CD14-positive monocyte (primary cell): Measurements from ENCODE around the gene DGKB. TPM values are rescaled to one million over a fixed set of nuclear protein-coding genes. Genes with fewer than 3 reads are reported as not detected.

Experiments
- DNase-seq, 3 donors: peaks; one replicate each; pipeline ENCODE4 v3.0.0-alpha.2; 2011 to 2022
- H2AFZ ChIP-seq: 2 replicates; pipeline ENCODE4 v1.6.0; 2012; ENCODE audit warnings: mild to moderate bottlenecking, low read depth, low read length, inconsistent platforms; ENCODE audit not compliant: insufficient read depth, poor library complexity, severe bottlenecking
- H3K27ac ChIP-seq, 2 donors: 1 replicate in 1 of 2; 2 replicates in 1 of 2; pipeline ENCODE4 v1.5.1; 2012 to 2013; ENCODE audit warnings: low read length in 2 of 2, control low read depth in 1 of 2, inconsistent platforms in 1 of 2, low read depth in 1 of 2, mild to moderate bottlenecking in 1 of 2
- H3K27me3 ChIP-seq, 2 donors: one replicate each; pipeline versions ENCODE4 v1.6.0 to v1.6.1; 2011 to 2013; ENCODE audit warnings: low read length in 2 of 2; ENCODE audit not compliant: control insufficient read depth in 2 of 2, insufficient read depth in 2 of 2
- H3K36me3 ChIP-seq, 2 donors: replicated peaks in 1 of 2; 1 replicate in 1 of 2; 2 replicates in 1 of 2; pipeline versions ENCODE4 v1.5.1 to v1.6.1; 2012 to 2013; ENCODE audit warnings: low read length in 2 of 2, control low read depth in 1 of 2, inconsistent platforms in 1 of 2, mild to moderate bottlenecking in 1 of 2; ENCODE audit not compliant: insufficient read depth in 2 of 2, control insufficient read depth in 1 of 2
- H3K4me1 ChIP-seq, 2 donors: 1 replicate in 1 of 2; 2 replicates in 1 of 2; pipeline versions ENCODE4 v1.5.1 to v1.6.1; 2012 to 2013; ENCODE audit warnings: low read length in 2 of 2, control low read depth in 1 of 2, inconsistent platforms in 1 of 2, mild to moderate bottlenecking in 1 of 2, moderate library complexity in 1 of 2; ENCODE audit not compliant: insufficient read depth in 2 of 2, control insufficient read depth in 1 of 2
- H3K4me2 ChIP-seq: replicated peaks from 2 replicates; pipeline ENCODE3; 2012; ENCODE audit warnings: low read length, moderate library complexity, mild to moderate bottlenecking; ENCODE audit not compliant: poor library complexity, severe bottlenecking; ENCODE audit errors: extremely low read depth
- H3K4me3 ChIP-seq, 3 experiments: fragments of 200-600 bp in 1 of 3; sonication (generic) in 1 of 3; replicated peaks in 1 of 3; 1 replicate in 2 of 3; 2 replicates in 1 of 3; pipeline ENCODE4 v1.5.1; 2011 to 2013; ENCODE audit warnings: low read length in 3 of 3, mild to moderate bottlenecking in 3 of 3, control low read depth in 2 of 3, low read depth in 2 of 3, inconsistent platforms in 1 of 3, moderate library complexity in 1 of 3
- H3K79me2 ChIP-seq: 2 replicates; pipeline ENCODE4 v1.6.0; 2012; ENCODE audit warnings: mild to moderate bottlenecking, control low read depth, inconsistent platforms, low read length, moderate library complexity; ENCODE audit not compliant: insufficient read depth
- H3K9ac ChIP-seq: 2 replicates; pipeline ENCODE4 v1.6.0; 2017; ENCODE audit warnings: low read length, mild to moderate bottlenecking; ENCODE audit not compliant: insufficient read depth, poor library complexity, severe bottlenecking
- H3K9me3 ChIP-seq, 2 donors: replicated peaks in 1 of 2; 1 replicate in 1 of 2; 2 replicates in 1 of 2; pipeline versions ENCODE4 v1.5.1 to v1.6.1; 2012 to 2013; ENCODE audit warnings: low read length in 2 of 2, control low read depth in 1 of 2; ENCODE audit not compliant: control insufficient read depth in 1 of 2, insufficient read depth in 1 of 2
- H4K20me1 ChIP-seq: 2 replicates; pipeline ENCODE4 v1.6.0; 2012; ENCODE audit warnings: mild to moderate bottlenecking, low read length, control low read depth, moderate library complexity; ENCODE audit not compliant: insufficient read depth
- H3K27ac Mint-ChIP-seq, 7 donors: one replicate each; pipeline ENCODE4 v1.8.0; 2020; ENCODE audit warnings: mild to moderate bottlenecking in 7 of 7, mixed read lengths in 7 of 7, moderate library complexity in 6 of 7, inconsistent platforms in 2 of 7
- H3K27me3 Mint-ChIP-seq, 3 donors: one replicate each; pipeline ENCODE4 v1.8.0; 2021 to 2022; ENCODE audit warnings: low read depth in 3 of 3, mild to moderate bottlenecking in 3 of 3, mixed read lengths in 3 of 3, moderate library complexity in 3 of 3, inconsistent platforms in 1 of 3
- H3K36me3 Mint-ChIP-seq, 2 donors: one replicate each; pipeline ENCODE4 v1.8.0; 2020; ENCODE audit warnings: mixed read lengths in 2 of 2, inconsistent platforms in 1 of 2, mild to moderate bottlenecking in 1 of 2
- H3K4me1 Mint-ChIP-seq: one replicate; pipeline ENCODE4 v1.8.0; 2020; ENCODE audit warnings: mild to moderate bottlenecking, mixed read lengths
- H3K4me3 Mint-ChIP-seq, 2 donors: one replicate each; pipeline ENCODE4 v1.8.0; 2020; ENCODE audit warnings: mild to moderate bottlenecking in 2 of 2, mixed read lengths in 2 of 2, moderate library complexity in 1 of 2
- H3K9me3 Mint-ChIP-seq, 7 donors: one replicate each; pipeline ENCODE4 v1.8.0; 2020 to 2022; ENCODE audit warnings: mixed read lengths in 7 of 7, mild to moderate bottlenecking in 6 of 7, moderate library complexity in 6 of 7, inconsistent platforms in 2 of 7
- CTCF ChIP-seq: fragments of 200-600 bp; IDR thresholded peaks from one replicate; pipeline ENCODE4 v1.8.0; 2022; ENCODE audit warnings: antibody characterized with exemption, mild to moderate bottlenecking
- WGBS: methylation state at CpG from one replicate; pipeline ENCODE4 v1.1.5; 2013; ENCODE audit warnings: missing lambda C conversion rate; ENCODE audit not compliant: insufficient coverage; 5-methylcytosine and 5-hydroxymethylcytosine counted together
- intact Hi-C, 2 donors: fragments of 100-400 bp; cut with micrococcal nuclease; formaldehyde crosslinking; loops; one replicate each; pipeline versions ENCODE4 v1.15.0 to v1.15.1; 2023
- polyA plus RNA-seq, 3 donors: library from polyadenylated mRNA; depleted of rRNA in 1 of 3; unstranded in 2 of 3; stranded (reverse) in 1 of 3; fragments of 300-500 nt in 2 of 3; fragments of >200 nt in 1 of 3; fragmentation: Illumina TruSeq in 2 of 3; gene quantifications; 1 replicate in 2 of 3; 2 replicates in 1 of 3; pipeline ENCODE4 v1.2.3, GENCODE V29; 2012 to 2021

Gene DGKB
- polyA plus RNA-seq, 3 donors: not detected

GRCh38 chr7:14787551-14787950 is 115.0 kb downstream of the DGKB start:
- H4K20me1 ChIP-seq: no peaks in the 10 kb centered on the region

GRCh38 chr7:14786314-14786895 is 116.1 kb downstream of the DGKB start:
- Histone ChIP-seq H3K9me3 (peaks cover 0 to 4% of the 10 kb centered on the region in 2 donors), H2AFZ (no peak overlapping the region), H3K27me3 (no peaks in the 10 kb centered on the region), H3K27ac (no peak overlapping the region), H3K79me2 (no peaks in the 10 kb centered on the region), H3K4me1 (no peaks in the 10 kb centered on the region), H3K36me3 (no peaks in the 10 kb centered on the region), H3K4me2 (no peak overlapping the region), H4K20me1 (no peaks in the 10 kb centered on the region), H3K4me3 (no peak overlapping the region), H3K9ac (no peak overlapping the region)
- Mint-ChIP-seq H3K9me3 (peaks cover 0 to 9% (median 4%) of the 10 kb centered on the region in 7 donors), H3K36me3 (no peaks in the 10 kb centered on the region), H3K27me3 (peaks cover 0 to 2% (median 0%) of the 10 kb centered on the region in 3 donors), H3K4me1 (no peaks in the 10 kb centered on the region), H3K27ac (no peak overlapping the region), H3K4me3 (no peak overlapping the region)
- 89% methylated on average over 8 of the region's 9 CpGs for WGBS
- no peak for TF ChIP-seq CTCF
- no peak for DNase-seq
- intact Hi-C loops: no loop called here

More at GRCh38 chr7:14787551-14787950, 115.0 kb downstream of the DGKB start:
- Histone ChIP-seq H3K27me3 (no peaks in the 10 kb centered on the region), H3K79me2 (no peaks in the 10 kb centered on the region), H3K9me3 (no peaks in the 10 kb centered on the region), H3K4me2 (no peak overlapping the region), H3K27ac (no peak overlapping the region), H3K4me3 (no peak overlapping the region), H3K9ac (no peak overlapping the region), H2AFZ (no peak overlapping the region), H3K4me1 (no peaks in the 10 kb centered on the region), H3K36me3 (no peaks in the 10 kb centered on the region)
- intact Hi-C loops: no loop called here
- no peaks in the 10 kb centered on the region for H3K4me1 Mint-ChIP-seq
- no peak for TF ChIP-seq CTCF
- 80% methylated on average over 1 of the region's 3 CpGs for WGBS
- H3K4me3 Mint-ChIP-seq: no peak overlapping the region
- H3K36me3 Mint-ChIP-seq: no peaks in the 10 kb centered on the region
- H3K27ac Mint-ChIP-seq: no peak overlapping the region
- DNase-seq: no peak
- peaks cover 0 to 11% (median 4%) of the 10 kb centered on the region in 7 donors for H3K9me3 Mint-ChIP-seq
- peaks cover 0 to 2% (median 0%) of the 10 kb centered on the region in 3 donors for H3K27me3 Mint-ChIP-seq
